Measurements from ENCODE around the gene ECT2. TPM values are rescaled to one million over a fixed set of nuclear protein-coding genes. Genes with fewer than 3 reads are reported as not detected.
A peak's percentile ranks its signal among the peaks of the same experiment; 100 is the strongest.
"Not testable (repeated sequence)": the region's sequence is repeated elsewhere in the genome, so short reads cannot be mapped to it uniquely, and the experiment has no call there.

The ECT2 gene, protein sequence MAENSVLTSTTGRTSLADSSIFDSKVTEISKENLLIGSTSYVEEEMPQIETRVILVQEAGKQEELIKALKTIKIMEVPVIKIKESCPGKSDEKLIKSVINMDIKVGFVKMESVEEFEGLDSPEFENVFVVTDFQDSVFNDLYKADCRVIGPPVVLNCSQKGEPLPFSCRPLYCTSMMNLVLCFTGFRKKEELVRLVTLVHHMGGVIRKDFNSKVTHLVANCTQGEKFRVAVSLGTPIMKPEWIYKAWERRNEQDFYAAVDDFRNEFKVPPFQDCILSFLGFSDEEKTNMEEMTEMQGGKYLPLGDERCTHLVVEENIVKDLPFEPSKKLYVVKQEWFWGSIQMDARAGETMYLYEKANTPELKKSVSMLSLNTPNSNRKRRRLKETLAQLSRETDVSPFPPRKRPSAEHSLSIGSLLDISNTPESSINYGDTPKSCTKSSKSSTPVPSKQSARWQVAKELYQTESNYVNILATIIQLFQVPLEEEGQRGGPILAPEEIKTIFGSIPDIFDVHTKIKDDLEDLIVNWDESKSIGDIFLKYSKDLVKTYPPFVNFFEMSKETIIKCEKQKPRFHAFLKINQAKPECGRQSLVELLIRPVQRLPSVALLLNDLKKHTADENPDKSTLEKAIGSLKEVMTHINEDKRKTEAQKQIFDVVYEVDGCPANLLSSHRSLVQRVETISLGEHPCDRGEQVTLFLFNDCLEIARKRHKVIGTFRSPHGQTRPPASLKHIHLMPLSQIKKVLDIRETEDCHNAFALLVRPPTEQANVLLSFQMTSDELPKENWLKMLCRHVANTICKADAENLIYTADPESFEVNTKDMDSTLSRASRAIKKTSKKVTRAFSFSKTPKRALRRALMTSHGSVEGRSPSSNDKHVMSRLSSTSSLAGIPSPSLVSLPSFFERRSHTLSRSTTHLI
- 96.7 TPM for polyA plus RNA-seq (2012; ENCODE audit: insufficient read depth, insufficient read length)

DNA sequence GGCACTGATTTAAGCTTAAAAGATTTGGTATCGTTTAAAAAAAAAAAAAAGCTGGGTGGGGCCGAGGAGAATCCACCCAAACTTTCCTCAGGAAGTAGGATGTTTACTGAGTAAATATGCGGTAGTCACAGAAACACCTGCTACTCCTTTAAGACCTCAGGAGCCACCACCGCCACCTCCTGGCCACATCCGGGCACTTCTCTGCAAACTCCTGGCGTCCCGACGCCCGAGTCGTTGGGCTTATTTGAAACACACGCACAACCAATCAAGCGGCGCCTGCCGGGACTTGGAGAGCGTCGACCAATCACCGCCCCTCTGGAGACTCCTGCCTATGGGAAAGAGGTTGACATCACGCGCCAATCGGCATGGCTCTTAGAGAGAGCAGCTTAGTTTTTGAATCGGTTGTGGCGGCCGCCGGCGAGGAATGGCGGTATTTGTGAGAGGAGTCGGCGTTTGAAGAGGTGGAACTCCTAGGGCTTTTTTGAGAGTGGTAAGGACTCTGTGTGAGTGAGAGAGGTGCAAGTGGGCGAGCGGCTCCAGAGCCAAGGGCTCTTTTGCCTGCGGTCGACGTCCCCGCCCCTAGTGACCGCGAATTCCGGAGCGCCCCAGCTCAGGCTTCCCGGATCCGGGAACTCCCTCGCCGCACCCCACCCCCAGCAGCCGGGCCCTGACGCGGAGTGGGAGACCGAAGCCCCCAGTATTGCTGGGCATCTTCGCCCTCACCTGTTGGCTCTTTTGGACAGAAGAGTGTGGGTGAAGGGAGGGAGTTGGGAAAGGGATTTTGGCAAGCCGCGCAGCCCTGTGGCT is at the start of gene ECT2:
ECT2 (plus strand) TSS at position 359 of the 807 bp plus-strand sequence. CDS start 3,805 bp downstream, outside the sequence.
- peak; percentile 100 for DNase-seq (ENCODE audit: low read depth, low spot score)
- H3K4me3 ChIP-seq (ENCODE audit: low read length) = peak within 1 kb of the TSS; percentile 89

DNA sequence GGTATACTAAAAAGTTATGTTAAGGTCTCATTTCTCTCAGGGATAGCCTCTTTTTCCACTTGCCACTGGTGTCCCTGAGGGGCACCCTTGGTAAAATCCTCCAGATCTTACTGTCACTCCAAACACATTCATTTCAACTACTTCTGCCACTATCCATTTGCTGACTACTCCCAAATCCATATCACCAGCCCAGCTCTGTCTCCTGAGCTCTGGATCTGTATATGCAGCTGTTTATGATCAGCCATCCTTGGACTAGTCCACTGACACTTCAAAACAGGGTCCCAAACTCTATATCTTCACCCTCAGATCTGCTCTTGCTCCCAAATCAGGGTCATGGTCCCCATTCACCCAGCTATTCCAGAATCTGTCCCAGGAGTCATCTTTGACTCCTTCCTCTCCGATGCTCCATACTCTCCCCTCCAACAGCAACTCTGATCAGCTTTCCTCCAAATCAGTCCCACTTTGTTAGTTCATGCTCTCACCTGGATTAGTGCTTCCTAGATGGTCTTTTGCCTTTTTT is 49.5 kb upstream of the ECT2 start:
- DNase-seq (ENCODE audit: low read depth, low spot score) = no peak
- no peak overlapping the region for H3K4me3 ChIP-seq (ENCODE audit: low read length)

DNA sequence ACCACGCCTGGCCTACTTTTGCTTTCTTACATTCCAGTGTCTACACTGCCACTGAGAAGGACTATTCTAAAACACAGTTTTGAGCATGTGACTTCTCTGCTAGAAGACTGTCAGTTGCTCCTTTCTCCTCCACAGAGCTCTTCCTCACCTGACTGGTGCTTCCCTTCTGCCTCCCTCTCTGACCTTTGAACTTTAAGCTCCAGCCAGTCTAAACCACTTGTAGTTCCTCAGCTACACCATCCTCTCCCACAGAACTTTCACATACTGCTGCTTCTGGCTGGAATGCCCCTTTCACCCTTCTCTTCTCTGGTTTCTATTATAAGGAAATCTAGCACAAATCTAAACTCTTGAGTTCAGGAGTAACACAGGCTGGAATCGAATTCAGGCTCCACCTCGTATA is 48.8 kb upstream of the ECT2 start:
- H3K4me3 ChIP-seq (ENCODE audit: low read length) = no peak overlapping the region
- no peak for DNase-seq (ENCODE audit: low read depth, low spot score)

DNA sequence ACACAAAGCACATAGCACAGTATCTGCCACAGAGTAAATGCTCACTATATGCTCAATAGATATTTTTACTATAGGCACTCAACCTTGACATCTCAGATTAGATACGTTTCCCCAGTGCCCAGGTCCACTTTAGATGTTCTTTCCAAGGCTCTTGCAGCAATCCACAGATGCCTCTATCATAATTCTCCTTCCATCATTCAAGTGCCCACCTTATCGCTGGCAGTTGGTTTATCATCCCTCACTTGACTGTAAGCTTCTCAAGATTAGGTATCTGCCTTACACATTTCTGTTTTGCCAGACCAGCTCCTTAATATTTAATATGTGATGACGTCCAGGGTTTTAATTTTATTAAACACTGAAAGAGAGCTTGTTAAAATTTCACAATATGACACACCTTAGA is 48.3 kb upstream of the ECT2 start:
- no peak for DNase-seq (ENCODE audit: low read depth, low spot score)

DNA sequence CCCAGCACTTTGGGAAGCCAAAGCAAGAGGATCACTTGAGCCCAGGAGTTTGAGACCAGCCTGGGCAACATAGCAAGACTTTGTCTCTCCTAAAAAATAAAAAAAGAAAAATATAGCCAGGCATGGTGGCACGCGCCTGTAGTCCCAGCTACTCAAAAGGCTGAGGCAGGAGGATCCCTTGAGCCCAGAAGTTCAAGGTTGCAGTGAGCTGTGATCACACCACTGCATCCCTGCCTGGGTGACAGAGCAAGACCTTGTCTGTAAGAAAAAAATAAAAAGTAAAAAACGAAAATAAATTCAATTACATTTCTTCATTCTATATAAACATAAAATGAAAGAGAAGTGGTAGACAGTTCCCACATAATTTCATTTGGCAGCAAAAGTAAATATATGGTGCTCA is 47.8 kb upstream of the ECT2 start:
- H3K4me3 ChIP-seq (ENCODE audit: low read length); DNase-seq (ENCODE audit: low read depth, low spot score): not testable (repeated sequence)

More for the DNA sequence above, 48.3 kb upstream of the ECT2 start:
- H3K4me3 ChIP-seq (ENCODE audit: low read length) = no peak overlapping the region

GRCh38 chr3:172704001-172704400 is 46.5 kb upstream of the ECT2 start:
- no peak for DNase-seq (ENCODE audit: low read depth, low spot score)
- no peak overlapping the region for H3K4me3 ChIP-seq (ENCODE audit: low read length)

DNA sequence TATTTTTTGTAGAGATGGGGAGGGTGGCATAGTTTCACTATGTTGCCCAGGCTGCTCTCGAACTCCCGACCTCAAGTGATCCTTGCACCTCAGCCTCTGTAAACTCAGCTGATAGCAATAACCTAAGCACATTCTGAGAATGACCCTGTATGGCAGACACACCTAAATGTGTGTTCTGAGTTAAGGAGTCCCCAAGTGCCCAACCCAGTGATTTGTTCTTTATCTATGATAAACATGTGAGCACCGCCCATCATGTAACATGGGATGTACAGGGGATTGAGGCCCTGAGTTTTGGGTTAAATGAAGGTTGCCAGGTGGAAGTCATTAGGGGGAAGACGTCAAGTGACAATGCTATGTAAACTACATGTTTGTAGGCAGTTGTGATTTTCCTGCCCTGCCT is 45.4 kb upstream of the ECT2 start:
- no peak for DNase-seq (ENCODE audit: low read depth, low spot score)
- no peak overlapping the region for H3K4me3 ChIP-seq (ENCODE audit: low read length)

DNA sequence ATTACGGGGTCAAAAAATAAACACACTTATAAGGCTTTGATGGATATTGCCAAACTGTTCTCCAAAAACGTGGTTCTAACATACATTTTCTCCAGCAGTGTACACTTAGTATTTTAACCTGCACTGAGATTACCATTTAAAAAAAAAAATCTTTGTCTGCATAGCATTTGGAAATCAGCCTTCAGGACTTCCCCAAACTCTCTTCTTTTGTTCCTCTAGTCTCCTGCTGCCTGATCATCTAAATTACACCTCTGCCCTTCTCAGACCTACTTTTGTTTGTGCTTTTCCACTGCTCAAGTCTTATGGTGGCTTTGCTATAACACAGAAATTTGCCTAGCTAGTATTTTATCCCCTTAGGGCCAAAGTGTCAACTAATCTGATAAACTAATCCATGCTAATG is 43.5 kb upstream of the ECT2 start:
- DNase-seq (ENCODE audit: low read depth, low spot score) = no peak
- no peak overlapping the region for H3K4me3 ChIP-seq (ENCODE audit: low read length)

DNA sequence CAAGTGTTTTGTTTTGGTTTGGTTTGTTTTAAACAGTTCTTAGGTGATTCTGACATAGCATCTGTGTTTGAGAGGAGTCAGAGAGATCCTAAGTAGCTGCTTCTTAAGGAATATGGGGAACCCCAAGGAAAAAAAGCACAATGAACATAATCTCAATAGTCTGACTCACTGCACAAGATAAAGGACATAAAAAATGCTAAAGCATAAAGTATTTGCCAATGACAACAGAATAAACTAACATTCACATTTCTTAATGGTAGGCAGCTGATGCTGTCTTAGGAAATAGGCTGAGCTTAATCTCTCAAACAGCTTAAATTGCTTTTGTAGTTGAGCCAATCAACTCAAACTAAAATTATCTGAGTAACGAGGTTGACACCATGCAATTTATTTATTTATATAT is 42.6 kb upstream of the ECT2 start:
- H3K4me3 ChIP-seq (ENCODE audit: low read length) = no peak overlapping the region

DNA sequence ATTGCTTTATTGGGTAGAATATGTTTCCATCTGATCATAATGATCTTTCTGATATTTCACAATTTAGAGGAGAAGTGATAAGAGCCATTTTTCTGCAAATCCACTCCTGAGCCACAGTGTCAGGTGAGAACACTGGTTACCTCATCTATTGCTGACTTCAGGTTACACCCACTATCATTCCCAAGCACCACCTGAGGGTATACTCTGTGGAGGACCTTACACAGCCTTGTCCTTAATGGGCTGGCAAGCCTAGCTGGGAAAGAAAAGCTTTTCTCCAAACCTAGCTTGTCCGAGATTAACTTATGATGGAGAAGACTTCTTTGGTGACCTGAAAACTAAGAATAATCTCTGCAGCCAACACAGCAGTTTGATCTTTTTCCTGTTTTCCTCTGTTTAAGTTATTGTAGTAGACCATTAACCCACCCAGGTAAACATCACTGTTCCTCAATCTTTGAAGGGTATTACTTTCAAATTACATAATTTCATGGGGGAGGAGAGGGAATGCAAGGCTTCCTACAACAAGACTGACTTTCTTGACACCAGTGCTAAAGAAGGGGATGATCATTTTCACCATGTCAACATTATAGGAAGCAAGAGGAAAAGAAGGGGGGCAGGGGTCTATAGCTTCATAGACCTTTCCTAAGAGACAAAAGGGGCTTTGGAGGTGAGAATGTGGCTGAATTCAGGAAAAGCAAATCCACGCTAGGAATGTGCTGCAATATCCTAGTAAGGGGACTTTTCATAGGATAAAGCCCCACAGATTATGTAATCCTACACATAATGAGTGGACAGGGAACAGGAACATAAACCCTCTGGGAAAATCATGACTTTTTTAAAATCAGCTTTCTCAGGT is 41.4 kb upstream of the ECT2 start:
- no peak overlapping the region for H3K4me3 ChIP-seq (ENCODE audit: low read length)

More for the DNA sequence above, 42.6 kb upstream of the ECT2 start:
- no peak for DNase-seq (ENCODE audit: low read depth, low spot score)

DNA sequence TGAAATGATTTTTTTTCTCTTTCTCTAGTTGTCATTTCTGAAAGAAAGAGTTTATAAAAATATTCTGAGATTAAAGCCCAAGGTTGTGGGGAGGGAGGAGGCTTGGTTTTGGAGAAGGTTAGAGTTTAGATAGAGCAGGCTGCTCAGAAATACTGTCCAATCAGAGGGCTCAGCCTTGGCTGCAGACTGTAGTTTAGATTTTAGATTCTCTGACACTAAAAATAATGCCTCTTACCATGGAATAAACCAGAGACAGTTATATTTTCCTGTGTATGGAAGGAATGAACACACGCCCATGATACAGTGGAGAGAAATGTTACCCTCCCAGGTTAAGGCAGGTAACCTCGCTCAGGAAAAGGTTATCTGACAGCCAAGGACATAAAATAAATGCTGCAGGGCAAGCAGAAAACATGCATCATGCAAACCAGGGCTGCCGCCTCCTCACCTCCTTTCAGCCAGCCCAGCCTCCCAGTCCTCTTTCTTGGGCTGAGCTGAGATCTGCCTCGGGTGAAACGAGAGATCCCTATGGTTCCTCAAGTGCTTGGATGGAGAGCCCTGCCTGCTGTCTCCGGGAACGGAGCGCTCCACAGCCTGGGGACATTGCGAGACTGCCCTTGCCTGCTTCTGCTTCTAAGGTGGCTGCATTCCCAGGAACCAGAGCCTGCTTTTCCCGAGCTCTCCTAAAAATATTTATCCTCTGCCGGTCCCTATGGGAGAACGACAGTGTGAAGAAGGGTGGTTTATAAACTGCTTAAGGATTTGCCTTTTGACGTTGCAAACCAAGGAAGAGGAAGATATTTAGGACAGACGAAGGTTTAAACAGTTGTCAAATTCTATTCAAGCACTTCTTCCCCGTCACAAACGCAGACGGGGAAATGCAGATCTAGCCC is 40.5 kb upstream of the ECT2 start:
- peak overlapping the region; percentile 92 for H3K4me3 ChIP-seq (ENCODE audit: low read length)
- DNase-seq (ENCODE audit: low read depth, low spot score) = no peak

More for the DNA sequence above, 41.4 kb upstream of the ECT2 start:
- no peak for DNase-seq (ENCODE audit: low read depth, low spot score)

GRCh38 chr3:172710664-172711453 is 39.7 kb upstream of the ECT2 start, which contains the start of gene NCEH1:
Gene NCEH1, minus strand, starts transcription at chr3:172711067. Its CDS starts 83 bp downstream, at chr3:172710984.
- DNase-seq (ENCODE audit: low read depth, low spot score) = peak; percentile 87
- H3K4me3 ChIP-seq (ENCODE audit: low read length) = peak within 1 kb of the TSS; percentile 92

DNA sequence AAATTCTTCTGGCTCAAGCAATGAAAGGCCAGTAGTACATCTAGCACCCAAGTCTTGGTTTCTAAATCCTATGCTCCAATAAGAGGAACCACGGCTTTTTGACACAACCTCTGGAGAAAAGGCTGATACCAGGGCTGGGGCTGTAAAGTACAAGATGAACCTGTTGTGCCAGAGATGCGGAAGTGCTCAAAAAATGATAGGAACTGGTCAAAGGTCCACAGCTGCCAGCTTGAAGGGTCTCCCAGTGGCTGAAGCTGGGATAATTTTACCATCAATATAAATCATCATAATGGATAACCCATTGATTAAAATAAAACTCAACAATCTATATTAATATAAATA is 39.1 kb upstream of the ECT2 start:
- no peak for DNase-seq (ENCODE audit: low read depth, low spot score)
- peak overlapping the region; percentile 92 for H3K4me3 ChIP-seq (ENCODE audit: low read length)

DNA sequence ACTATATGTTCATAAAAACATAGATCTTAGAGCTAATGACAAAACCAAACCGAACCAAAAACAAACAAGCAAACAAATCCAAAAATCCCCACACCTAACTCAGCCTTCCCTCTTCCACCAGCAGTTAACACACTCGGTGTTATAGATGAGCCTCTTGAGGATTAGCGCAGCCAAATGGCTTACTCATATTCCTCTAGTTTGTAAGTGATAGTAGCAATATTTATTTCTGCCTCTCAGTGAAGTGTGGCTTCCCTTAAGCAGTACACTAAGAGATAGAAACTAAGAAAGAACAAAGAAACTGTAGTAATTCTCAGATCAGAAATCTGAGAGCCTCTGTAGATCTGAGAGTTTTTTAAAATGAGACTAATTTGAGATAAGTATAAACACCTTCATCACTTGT is 37.2 kb upstream of the ECT2 start:
- no peak for DNase-seq (ENCODE audit: low read depth, low spot score)
- no peak overlapping the region for H3K4me3 ChIP-seq (ENCODE audit: low read length)

- H3K4me3 ChIP-seq (ENCODE audit: low read length) = no peak overlapping the region
- no peak for DNase-seq (ENCODE audit: low read depth, low spot score)
Observed at GRCh38 chr3:172716476-172716875, 34.0 kb upstream of the ECT2 start.

DNA sequence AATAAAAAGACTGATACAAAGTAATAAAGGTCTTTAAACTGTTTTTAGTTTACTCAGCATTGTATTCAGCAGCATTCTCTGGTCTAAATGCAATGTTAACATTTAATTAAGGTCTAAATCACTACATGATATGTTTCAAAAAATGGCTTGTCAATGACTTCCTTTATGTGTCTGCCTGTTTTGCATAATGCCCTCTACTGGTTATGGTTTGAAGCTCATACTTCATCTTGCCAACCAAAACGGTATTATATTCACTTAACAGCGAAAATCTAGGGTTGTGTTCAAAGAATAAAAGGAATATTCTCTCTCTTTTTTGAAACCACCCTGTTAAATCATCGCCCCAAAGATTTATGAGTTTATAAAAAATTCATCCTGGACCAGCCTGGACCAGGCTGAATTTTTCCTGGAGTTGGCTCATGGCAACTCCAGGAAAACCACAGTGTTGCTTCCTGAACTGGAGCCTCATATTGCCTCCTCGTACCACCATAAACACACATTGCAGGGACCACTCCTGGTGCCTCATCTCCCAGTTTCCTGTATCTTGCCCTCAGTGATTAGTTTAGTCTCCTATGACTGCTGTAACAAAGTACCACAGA is 32.9 kb upstream of the ECT2 start:
- peak; percentile 44 for DNase-seq (ENCODE audit: low read depth, low spot score)
- no peak overlapping the region for H3K4me3 ChIP-seq (ENCODE audit: low read length)

Measured in Jurkat, Clone E6-1 (cell line).